Naive thymus-derived CD8-positive, alpha-beta T cell (primary cell): ENCODE data around the gene BLVRB. TPM values are rescaled to one million over a fixed set of nuclear protein-coding genes. Genes with fewer than 3 reads are reported as not detected.
"Not testable (repeated sequence)": the region's sequence is repeated elsewhere in the genome, so short reads cannot be mapped to it uniquely, and the experiment has no call there.

Experiments used
- ATAC-seq, 2 donors: fragments of 150-1000 bp; cut with Tn5 transposase in 1 of 2; sonication (Bioruptor Pico), chemical (Tn5 transposase) in 1 of 2; 1 replicate in 1 of 2; 2 replicates in 1 of 2; pipeline ENCODE4 v1.10.0; 2021; ENCODE audit warnings: mild to moderate bottlenecking in 2 of 2, moderate library complexity in 2 of 2
- POLR2A ChIA-PET: fragments of 350-600 bp; sonication (Branson Sonifier 250); formaldehyde crosslinking; loops from one replicate; lab custom pipeline; 2021; ENCODE audit warnings: antibody characterized with exemption; lab: Charles Lee
- DNase-seq, 10 donors: peaks; one replicate each; pipeline versions ENCODE4 v3.0.0 to v3.0.0-alpha.2; 2020 to 2022
- H3K27ac Mint-ChIP-seq, 10 donors: one replicate each; pipeline ENCODE4 v1.8.0; 2020 to 2022; ENCODE audit warnings: mild to moderate bottlenecking in 10 of 10, mixed read lengths in 10 of 10, moderate library complexity in 4 of 10, inconsistent platforms in 1 of 10
- H3K27me3 Mint-ChIP-seq, 5 donors: one replicate each; pipeline ENCODE4 v1.8.0; 2021 to 2022; ENCODE audit warnings: mixed read lengths in 5 of 5
- H3K36me3 Mint-ChIP-seq, 3 donors: one replicate each; pipeline ENCODE4 v1.8.0; 2020 to 2022; ENCODE audit warnings: mixed read lengths in 3 of 3, mild to moderate bottlenecking in 2 of 3, inconsistent platforms in 1 of 3
- H3K4me1 Mint-ChIP-seq, 4 donors: one replicate each; pipeline ENCODE4 v1.8.0; 2021 to 2022; ENCODE audit warnings: mixed read lengths in 4 of 4
- H3K4me3 Mint-ChIP-seq, 10 donors: one replicate each; pipeline ENCODE4 v1.8.0; 2020 to 2022; ENCODE audit warnings: mild to moderate bottlenecking in 10 of 10, mixed read lengths in 10 of 10, moderate library complexity in 6 of 10, inconsistent platforms in 1 of 10
- H3K9me3 Mint-ChIP-seq, 9 donors: one replicate each; pipeline ENCODE4 v1.8.0; 2020 to 2022; ENCODE audit warnings: mixed read lengths in 9 of 9, mild to moderate bottlenecking in 3 of 9, inconsistent platforms in 1 of 9, moderate library complexity in 1 of 9
- polyA plus RNA-seq, 3 donors: library from polyadenylated mRNA; unstranded; fragments of 300-500 nt; fragmentation: Illumina TruSeq; gene quantifications; one replicate each; pipeline ENCODE4 v1.2.3, GENCODE V29; 2021
- total RNA-seq, 8 experiments: library from RNA in 2 of 8; stranded (reverse) in 2 of 8; gene quantifications; one replicate each; pipeline ENCODE4 v1.2.3 and lab custom pipeline; 2021 to 2026

BLVRB gene
- total and polyA plus RNA-seq, 5 experiments from 2014 or later: 11.8 to 27.8 (median 17.3) TPM

DNA sequence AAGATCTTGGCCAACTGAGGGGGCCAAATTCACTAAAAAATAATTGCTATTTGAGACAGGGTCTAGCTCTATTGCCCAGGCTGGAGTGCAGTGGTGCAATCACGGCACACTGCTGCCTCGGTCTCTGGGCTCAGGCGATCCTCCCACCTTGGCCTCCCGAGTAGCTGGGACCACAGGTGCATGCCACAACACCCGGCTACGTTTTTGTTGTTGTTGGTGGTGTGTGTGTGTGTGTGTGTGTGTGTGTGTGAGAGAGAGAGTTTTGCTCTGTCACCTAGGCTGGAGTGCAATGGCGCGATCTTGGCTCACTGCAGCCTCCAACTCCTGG is 57.0 kb downstream of the BLVRB start:
- POLR2A ChIA-PET: interaction anchor here (1.2 to 1.3 kb wide), 2 partner anchors 12 to 35 kb away, joined by 4 to 5 read pairs; no protein-coding TSS in a partner anchor

DNA sequence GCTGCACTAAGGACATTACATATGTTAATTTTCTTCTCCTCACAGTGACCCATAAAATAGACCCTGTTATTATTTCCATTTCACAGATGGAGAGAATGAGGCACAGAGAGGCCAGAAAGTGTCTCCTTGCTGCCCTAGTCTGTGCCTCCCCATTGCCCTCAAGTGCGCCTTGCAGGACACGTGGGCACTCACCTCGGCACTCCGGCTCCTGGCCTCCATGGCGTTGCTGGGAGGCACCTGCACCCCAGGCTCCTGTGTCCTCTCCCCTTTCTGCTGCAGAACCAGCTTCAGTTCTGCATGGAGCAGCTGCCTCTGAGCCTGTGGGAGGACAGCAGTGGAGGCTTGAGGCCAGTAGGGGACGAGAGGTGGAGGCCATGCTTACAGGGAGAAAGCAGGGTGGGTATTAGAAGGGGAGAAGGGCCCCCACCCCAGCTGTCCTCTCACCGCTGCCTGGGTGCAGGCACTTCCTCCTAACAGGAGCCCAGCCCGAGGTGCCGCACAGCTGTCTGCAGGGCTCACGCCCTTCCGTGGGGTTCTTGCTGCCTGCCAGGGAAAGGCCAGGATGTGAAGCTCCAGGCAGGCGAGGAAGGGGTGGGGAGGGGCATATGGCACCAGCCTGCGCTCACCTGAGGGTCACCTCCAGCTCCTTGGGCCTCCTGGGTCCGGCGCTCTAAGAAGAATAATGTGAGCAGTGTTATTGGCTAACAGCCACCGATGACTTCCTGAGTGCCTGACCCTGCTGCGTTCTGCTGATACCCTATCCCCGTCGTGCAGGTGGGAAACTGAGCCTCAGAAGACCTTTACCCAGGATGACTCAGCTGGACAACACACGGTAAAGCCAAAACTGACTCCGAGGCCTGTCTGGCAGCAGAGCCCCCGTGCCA is 57.6 kb downstream of the BLVRB start:
- POLR2A ChIA-PET: interaction anchor here (0.6 to 1.3 kb wide), 3 partner anchors 13 to 78 kb away, joined by 3 to 5 read pairs (median 4); no protein-coding TSS in a partner anchor
- no peaks in the 10 kb centered on the region for H3K27me3 Mint-ChIP-seq
- H3K9me3 Mint-ChIP-seq: no peaks in the 10 kb centered on the region
- no peaks in the 10 kb centered on the region for H3K36me3 Mint-ChIP-seq
- no peak overlapping the region for H3K4me3 Mint-ChIP-seq
- peaks cover 9 to 31% (median 24%) of the 10 kb centered on the region in 4 donors for H3K4me1 Mint-ChIP-seq
- ATAC-seq: no peak
- no peak overlapping the region for H3K27ac Mint-ChIP-seq
- DNase-seq: no peak

More for the DNA sequence above, 57.0 kb downstream of the BLVRB start:
- not testable (repeated sequence) for H3K27ac Mint-ChIP-seq, H3K36me3 Mint-ChIP-seq, H3K4me3 Mint-ChIP-seq, H3K27me3 Mint-ChIP-seq, H3K9me3 Mint-ChIP-seq, ATAC-seq, DNase-seq
- peaks cover 8 to 30% (median 22%) of the 10 kb centered on the region in 4 donors for H3K4me1 Mint-ChIP-seq

DNA sequence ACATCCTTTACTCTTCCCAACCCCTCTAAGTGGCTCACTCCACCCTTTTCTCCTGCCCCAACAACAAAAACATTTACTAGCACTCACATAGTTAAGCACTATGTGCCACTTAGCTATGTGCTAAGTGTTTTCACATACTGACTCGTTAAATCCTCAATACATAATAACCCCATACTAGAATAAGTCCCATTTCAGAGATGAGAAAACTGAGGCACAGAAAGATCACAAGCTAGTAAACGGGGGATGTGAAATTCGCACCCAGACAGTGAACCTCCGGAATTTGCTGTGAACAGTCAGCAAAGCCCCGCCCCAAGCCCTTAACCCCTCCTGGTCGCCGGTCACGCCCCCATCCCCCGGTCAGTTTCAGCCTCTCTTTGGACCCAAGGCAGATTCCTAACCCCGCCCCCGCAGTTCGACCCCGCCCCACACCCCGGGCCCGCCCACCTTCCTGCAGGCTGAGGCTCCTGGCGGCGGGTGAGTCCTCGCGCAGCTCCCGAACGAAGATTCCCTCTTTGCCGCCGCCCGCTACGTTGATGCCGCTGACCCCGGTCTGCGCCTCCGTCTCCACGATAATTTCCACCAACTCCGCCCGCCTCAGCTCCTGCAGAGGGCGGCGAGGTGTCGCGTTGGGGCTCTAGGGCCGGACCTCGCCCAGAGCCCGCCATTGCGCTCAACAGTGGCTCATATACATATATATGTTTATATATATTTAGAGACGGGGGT is 62.1 kb downstream of the BLVRB start:
- no peaks in the 10 kb centered on the region for H3K27me3 Mint-ChIP-seq
- peak overlapping the region; percentile 88 to 100 (median 98) for H3K4me3 Mint-ChIP-seq
- H3K4me1 Mint-ChIP-seq: peaks cover 21 to 44% (median 34%) of the 10 kb centered on the region in 4 donors
- no peaks in the 10 kb centered on the region for H3K9me3 Mint-ChIP-seq
- peak overlapping the region; percentile 81 to 98 (median 92) for H3K27ac Mint-ChIP-seq
- ATAC-seq (peak; percentile 57 to 62), DNase-seq (peak; percentile 56 to 83 (median 72))
- POLR2A ChIA-PET: interaction anchor here (0.5 to 2.6 kb wide), 14 partner anchors 8 to 212 kb away, joined by 3 to 18 read pairs (median 5); partner anchors contain the start of genes AKT2, BLVRB, C19orf47 and MAP3K10
- H3K36me3 Mint-ChIP-seq: no peaks in the 10 kb centered on the region

DNA sequence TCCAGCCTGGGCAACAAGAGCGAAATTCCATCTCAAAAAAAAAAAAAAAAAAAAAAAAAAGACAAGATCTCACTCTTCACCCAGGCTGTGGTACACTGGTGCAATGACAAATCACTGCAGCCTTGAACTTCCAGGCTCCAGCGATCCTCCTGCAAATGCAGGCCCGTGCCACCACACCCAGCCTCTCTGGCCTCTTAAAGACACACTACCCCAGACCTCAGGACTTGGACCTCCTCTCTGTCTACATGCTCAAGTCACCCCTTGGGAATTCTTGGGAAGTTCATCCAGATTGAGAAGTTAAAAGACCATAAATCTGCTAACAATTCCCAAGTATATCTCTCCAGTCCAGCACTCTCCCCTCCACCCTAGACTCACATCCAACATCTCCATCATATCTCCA is 65.0 kb downstream of the BLVRB start:
- no peaks in the 10 kb centered on the region for H3K9me3 Mint-ChIP-seq
- DNase-seq: peak in 1 of 10 donors; percentile 45
- no peaks in the 10 kb centered on the region for H3K27me3 Mint-ChIP-seq
- H3K36me3 Mint-ChIP-seq: no peaks in the 10 kb centered on the region
- POLR2A ChIA-PET: interaction anchor here (0.6 to 1.2 kb wide), 3 partner anchors 17 to 27 kb away, joined by 4 to 6 read pairs (median 5); partner anchors contain the start of gene SERTAD1
- ATAC-seq: no peak
- H3K4me3 Mint-ChIP-seq: peak overlapping the region in 2 of 10 donors; percentile 1 to 42
- H3K4me1 Mint-ChIP-seq: peaks cover 17 to 36% (median 27%) of the 10 kb centered on the region in 4 donors
- peak overlapping the region in 2 of 10 donors; percentile 81 to 92 for H3K27ac Mint-ChIP-seq

DNA sequence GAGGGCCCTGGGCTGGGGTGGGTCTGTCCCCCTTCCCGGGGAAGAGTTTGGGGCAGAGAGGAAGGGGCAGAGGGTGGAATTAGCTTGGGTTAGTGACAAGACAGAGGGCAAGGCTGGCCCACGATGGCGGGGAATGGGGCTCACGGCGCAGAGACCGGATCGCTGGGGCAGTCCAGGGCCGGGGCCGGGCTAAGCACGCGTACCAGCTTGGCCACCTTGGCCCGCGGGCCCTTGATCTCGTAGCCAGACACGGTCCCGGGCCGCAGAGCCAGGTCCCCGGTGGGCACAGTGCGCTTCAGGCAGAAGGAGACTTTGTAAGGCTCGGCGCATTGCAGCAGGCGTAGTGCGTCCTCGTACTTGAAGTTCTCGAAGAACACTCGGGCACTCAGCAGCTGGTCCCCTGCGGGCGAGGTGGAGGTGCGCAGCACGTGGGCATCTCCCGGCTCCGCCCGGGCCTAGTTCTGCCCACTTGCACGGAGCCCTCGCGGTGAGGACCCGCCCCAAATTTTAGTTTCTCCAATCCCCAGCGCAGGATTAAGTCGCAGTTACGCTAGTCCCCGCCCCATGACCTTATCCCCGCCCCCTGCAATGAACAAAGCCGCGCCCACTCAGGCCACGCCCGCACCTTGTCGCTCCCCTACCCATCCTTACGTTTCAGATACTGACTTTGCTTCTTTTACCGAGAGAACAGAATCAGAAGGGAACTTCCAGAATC is 67.0 kb downstream of the BLVRB start:
- H3K27me3 Mint-ChIP-seq: no peaks in the 10 kb centered on the region
- ATAC-seq: peak; percentile 84 to 86
- peak overlapping the region in 7 of 10 donors; percentile 8 to 44 (median 23) for H3K4me3 Mint-ChIP-seq
- peaks cover 13 to 23% (median 17%) of the 10 kb centered on the region in 4 donors for H3K4me1 Mint-ChIP-seq
- POLR2A ChIA-PET: interaction anchor here (0.5 to 1.4 kb wide), 3 partner anchors 22 to 38 kb away, joined by 3 to 10 read pairs (median 3); partner anchors contain the start of gene SERTAD1
- no peaks in the 10 kb centered on the region for H3K9me3 Mint-ChIP-seq
- DNase-seq: peak; percentile 15 to 82 (median 60)
- H3K27ac Mint-ChIP-seq: peak overlapping the region in 5 of 10 donors; percentile 13 to 44 (median 22)
- no peaks in the 10 kb centered on the region for H3K36me3 Mint-ChIP-seq

Other genes with a start within 250 kb of the BLVRB start
- not detected for gene TTC9B, start 247.4 kb downstream of the BLVRB start, total RNA-seq
- gene TTC9B, start 247.4 kb downstream of the BLVRB start, polyA plus RNA-seq: not detected
- gene CCNP, start 239.1 kb downstream of the BLVRB start, total RNA-seq: 1 to 10 TPM; 2.3 to 2.6 TPM
- gene CCNP, start 239.1 kb downstream of the BLVRB start, polyA plus RNA-seq: under 1 TPM in 1 of 3 donors, not detected in 2; 0.14 TPM
- 100 to 1,000 TPM; 202 to 210 TPM for gene AKT2, start 180.4 kb downstream of the BLVRB start, total RNA-seq
- 10 to 100 TPM; 21.5 to 26.9 (median 22.9) TPM for gene AKT2, start 180.4 kb downstream of the BLVRB start, polyA plus RNA-seq
- 10 to 100 TPM; 12.6 to 16.9 TPM for gene C19orf47, start 117.3 kb downstream of the BLVRB start, total RNA-seq
- 10 to 100 TPM in 1 of 3 donors, 1 to 10 TPM in 2; 6.8 to 10.0 (median 9.8) TPM for gene C19orf47, start 117.3 kb downstream of the BLVRB start, polyA plus RNA-seq
- gene PLD3, start 117.0 kb downstream of the BLVRB start, total RNA-seq: 10 to 100 TPM; 92.5 to 98.6 TPM
- 10 to 100 TPM; 46.5 to 87.5 (median 67.5) TPM for gene PLD3, start 117.0 kb downstream of the BLVRB start, polyA plus RNA-seq
- under 1 TPM; 0.18 to 0.19 TPM for gene HIPK4, start 75.6 kb downstream of the BLVRB start, total RNA-seq
- gene HIPK4, start 75.6 kb downstream of the BLVRB start, polyA plus RNA-seq: not detected
- gene PRX, start 52.4 kb downstream of the BLVRB start, total RNA-seq: 1 to 10 TPM; 3.8 to 4.0 TPM
- gene PRX, start 52.4 kb downstream of the BLVRB start, polyA plus RNA-seq: under 1 TPM; 0.39 to 0.49 (median 0.44) TPM
- 1 to 10 TPM; 6.2 to 8.1 TPM for gene SERTAD1, start 39.8 kb downstream of the BLVRB start, total RNA-seq
- 10 to 100 TPM in 1 of 3 donors, 1 to 10 TPM in 2; 2.6 to 10.4 (median 3.5) TPM for gene SERTAD1, start 39.8 kb downstream of the BLVRB start, polyA plus RNA-seq
- 10 to 100 TPM in 1 of 2 experiments, 1 to 10 TPM in 1; 9.5 to 10.6 TPM for gene SERTAD3, start 21.4 kb downstream of the BLVRB start, total RNA-seq
- gene SERTAD3, start 21.4 kb downstream of the BLVRB start, polyA plus RNA-seq: 1 to 10 TPM; 2.3 to 9.2 (median 2.9) TPM
- under 1 TPM; 0.47 to 0.62 TPM for gene SPTBN4, start 1.3 kb upstream of the BLVRB start, total RNA-seq
- gene SPTBN4, start 1.3 kb upstream of the BLVRB start, polyA plus RNA-seq: under 1 TPM in 1 of 3 donors, not detected in 2; 0.13 TPM
- 100 to 1,000 TPM; 116 to 122 TPM for gene SHKBP1, start 111.1 kb upstream of the BLVRB start, total RNA-seq
- gene SHKBP1, start 111.1 kb upstream of the BLVRB start, polyA plus RNA-seq: 10 to 100 TPM; 85.3 to 98.9 (median 89.9) TPM
- gene LTBP4, start 135.6 kb upstream of the BLVRB start, total RNA-seq: 100 to 1,000 TPM in 1 of 2 experiments, 10 to 100 TPM in 1; 87.7 to 114 TPM
- gene LTBP4, start 135.6 kb upstream of the BLVRB start, polyA plus RNA-seq: 10 to 100 TPM; 13.4 to 27.4 (median 18.0) TPM
- 10 to 100 TPM; 15.6 to 16.9 TPM for gene NUMBL, start 224.9 kb upstream of the BLVRB start, total RNA-seq
- gene NUMBL, start 224.9 kb upstream of the BLVRB start, polyA plus RNA-seq: 1 to 10 TPM in 1 of 3 donors, under 1 TPM in 2; 0.80 to 1.2 (median 0.83) TPM